GM19324 (cell line): ENCODE measurements around the gene RANBP3.

Source experiments
- ATAC-seq: cut with Tn5 transposase; IDR thresholded peaks from one replicate; pipeline ENCODE4 v1.9.1; 2021; ENCODE audit warnings: mild to moderate bottlenecking, moderate library complexity; ENCODE audit not compliant: unreplicated experiment, low FRiP score

Gene RANBP3

GRCh38 chr19:5953030-5953589, 24.8 kb downstream of the RANBP3 start:
- no peak for ATAC-seq

DNA sequence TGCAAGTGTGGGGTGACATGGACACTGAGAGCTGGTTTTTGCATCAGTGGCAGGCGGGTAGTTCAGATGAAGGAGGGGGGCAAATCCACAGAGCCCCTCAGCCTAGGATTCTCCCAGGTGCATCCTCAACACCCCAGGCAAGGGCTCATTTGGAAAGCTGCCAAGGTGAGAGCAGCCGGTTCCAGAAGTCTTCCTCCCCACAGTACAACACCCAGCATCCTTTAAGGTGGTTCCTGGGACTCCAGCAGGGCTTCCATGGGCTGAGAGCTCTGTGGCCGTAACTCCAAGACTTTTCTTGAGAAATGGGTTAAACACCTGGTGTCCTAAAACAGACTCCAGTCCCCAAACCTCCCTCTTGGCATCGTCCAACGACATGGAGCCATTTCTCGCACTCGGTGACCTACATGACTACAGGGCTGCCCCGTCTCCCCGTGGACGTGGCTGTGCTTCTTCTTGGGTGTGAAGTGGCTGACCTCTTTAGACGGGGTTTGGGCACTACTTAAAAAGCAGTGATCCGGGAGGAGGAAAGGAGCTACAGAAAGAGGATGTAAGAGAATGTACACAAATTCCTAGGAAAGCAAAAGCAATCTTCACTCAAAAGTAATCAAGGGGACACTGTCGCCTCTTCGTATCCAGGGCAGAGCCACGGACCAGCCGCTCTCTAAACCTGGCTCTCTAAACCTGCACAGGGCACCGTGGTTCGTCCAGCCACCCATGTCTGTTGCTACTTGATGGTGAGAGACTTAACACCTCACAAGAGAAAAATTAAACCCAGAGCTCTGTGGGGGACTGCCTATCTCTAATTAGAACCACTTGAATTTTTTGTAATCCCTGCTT, 25.5 kb downstream of the RANBP3 start:
- ATAC-seq, result no peak

DNA sequence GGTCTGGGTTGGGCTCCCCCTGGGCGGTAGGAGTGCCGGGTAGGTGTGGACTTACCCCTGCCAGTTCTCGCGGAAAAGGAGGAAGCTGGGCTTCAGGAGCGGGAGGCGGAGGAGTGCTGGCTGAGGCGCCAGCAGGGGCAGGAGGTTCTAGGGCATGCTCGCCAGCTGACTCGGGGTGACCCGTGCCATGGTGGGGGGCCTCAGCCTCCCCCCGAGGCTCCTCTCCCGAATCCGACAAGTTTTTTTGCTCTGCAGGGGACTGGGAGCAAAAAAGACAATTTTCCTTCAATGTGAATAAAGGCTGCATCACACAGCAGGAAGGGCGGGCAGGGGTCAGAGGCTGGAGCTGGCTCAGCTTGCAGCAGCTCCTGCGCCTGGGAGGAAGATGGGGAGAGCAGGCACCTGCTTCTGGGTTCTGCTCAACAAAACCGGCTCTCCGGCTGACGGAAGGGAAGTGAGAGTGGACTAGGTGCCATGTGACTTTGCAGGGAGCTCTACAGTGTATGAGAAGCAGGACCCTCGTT, 26.5 kb downstream of the RANBP3 start:
- ATAC-seq, result no peak

DNA sequence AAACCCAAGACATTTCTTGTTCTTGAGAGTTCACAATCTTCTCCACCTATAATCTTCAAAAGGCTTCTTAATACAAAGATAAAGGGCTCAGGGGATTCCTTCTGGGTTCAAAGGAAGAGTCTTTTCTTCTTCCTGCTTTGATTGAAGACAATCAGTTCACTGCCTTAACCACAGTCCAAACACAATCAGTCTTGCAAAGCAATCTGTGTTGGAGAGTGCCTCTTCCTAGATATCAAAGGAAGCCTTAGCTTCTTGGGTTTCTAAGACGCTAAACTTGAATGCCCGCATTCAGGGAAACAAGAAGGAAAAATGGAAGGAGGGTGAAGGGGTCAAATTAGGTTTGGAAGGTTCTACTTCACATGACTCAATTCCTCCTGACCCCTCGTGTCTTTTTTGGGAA, 27.2 kb downstream of the RANBP3 start:
- no peak for ATAC-seq

DNA sequence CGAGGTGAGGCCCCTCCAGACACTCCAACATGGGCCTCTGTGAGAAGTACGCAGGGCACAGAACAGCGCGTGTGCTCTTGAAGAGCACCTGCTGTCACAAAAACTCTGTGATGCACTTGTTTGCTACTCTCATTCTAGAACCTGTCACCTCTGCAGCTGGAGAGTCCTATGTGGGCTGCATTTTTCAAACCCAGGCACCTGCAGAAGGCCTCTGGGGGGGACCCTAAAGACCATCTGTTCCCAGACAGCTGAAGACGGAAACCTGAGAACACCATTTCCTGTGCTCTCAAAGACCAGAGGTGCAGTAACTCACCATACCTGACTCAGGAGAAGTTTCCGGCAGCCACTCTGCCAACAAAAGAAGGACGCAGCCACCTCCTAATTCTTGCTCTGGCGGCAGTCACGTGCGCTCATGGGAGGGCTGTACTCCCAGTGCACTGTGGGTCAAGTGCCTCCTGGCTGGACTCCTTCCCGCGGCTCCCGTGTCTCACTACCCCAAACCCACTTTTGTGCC, 28.1 kb downstream of the RANBP3 start:
- no peak for ATAC-seq

GRCh38 chr19:5948752-5949564, 29.0 kb downstream of the RANBP3 start:
- ATAC-seq, result no peak

DNA sequence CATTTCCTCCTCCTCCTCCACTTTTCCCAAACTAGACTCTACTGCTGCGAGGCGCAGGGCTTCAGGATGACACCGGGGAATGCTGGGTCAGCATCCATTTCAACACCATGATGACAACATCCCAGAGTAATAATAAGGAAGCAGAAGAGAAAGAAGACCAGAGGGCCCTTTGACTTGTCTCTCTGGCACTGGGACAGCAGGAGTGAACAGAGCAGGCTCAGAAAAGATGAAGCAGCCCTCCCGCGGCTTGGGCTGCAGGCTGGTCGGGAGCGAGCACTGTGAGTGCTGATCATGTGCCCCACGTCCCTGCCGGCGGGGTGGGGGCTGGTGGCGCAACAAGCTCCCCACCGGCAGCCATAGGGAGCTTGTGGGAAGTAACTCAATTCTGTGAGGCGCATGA, 30.5 kb downstream of the RANBP3 start:
- no peak for ATAC-seq

GRCh38 chr19:5943623-5944022, 34.3 kb downstream of the RANBP3 start:
- no peak for ATAC-seq

DNA sequence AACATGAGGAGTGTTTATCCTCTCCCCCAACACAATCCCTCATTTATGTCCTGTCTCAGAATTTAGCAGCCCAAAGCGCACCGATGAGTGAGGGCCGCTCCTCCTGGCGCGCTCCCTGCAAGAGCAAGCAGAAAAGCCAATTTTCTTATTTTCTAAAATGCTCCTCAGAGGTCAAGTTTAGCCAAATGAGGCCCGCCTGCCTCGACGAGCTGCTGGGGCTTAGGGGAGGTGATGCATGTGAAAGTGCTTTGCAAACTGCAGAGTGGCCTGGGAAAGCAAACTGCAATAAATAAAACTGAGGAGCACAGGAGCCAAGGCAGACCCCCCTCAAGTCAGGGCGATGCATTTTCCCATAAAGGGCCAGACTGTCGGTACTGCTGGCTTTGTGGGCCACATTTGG, 34.9 kb downstream of the RANBP3 start:
- no peak for ATAC-seq

GRCh38 chr19:5941673-5942072, 36.3 kb downstream of the RANBP3 start:
- ATAC-seq, result no peak

- ATAC-seq, result no peak
Observed at GRCh38 chr19:5940260-5941208, 37.4 kb downstream of the RANBP3 start.

GRCh38 chr19:5937550-5937949, 40.4 kb downstream of the RANBP3 start:
- ATAC-seq, result no peak

DNA sequence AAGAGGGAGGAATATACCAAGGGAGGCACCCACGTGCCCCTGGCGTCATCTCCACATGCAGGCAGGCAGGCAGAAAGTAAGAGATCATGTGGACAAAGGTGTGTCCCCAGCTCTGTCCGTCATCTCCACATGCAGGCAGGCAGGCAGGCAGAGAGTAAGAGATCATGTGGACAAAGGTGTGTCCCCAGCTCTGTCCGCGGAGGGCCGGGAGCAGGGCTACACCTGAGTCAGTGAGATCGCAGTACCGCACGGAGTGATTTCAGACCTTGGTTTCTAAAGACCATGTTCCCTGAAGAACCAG, 41.7 kb downstream of the RANBP3 start:
- no peak for ATAC-seq

DNA sequence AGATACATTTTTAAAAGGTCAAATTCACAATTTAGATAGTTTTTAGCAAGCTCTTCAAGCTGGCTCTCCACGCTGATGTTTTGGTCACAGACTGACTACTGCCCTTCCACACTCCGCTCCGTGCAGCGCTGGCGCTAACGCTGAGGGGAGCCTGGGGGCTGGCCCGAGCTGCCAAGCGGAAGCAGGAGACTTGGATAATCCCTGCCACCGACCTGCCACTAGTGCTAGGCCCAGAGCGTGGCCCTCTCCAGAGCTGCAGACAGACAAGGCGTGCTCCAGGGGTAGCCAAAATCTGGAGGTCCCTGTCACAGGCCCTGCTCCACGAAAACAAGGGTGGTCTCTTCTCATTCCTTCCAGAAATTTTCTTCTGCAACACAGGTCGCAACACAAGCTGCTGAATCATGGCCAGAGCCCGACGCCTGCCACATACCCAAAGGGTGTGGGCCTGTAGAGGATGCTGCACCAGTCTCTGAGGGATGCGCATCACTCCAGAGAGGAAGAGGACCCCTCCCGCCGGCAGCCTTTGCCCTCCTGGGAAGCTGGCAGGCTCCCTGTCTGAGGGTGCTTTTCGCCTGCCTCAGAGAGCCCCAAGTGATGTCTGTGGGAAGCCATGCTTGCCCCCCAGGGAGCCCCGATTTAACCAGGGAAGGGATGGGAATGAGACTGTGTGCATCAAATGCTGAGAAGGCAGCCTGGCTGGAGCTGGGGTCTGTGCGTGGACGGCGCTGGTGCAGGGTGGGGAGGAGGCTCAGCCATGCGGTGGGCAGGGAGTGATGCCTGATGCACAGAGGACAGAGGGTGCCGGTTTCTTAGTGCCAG, 42.3 kb downstream of the RANBP3 start:
- no peak for ATAC-seq

- no peak for ATAC-seq
Observed at GRCh38 chr19:5934774-5935472, 43.0 kb downstream of the RANBP3 start.

GRCh38 chr19:5934069-5934401, 43.9 kb downstream of the RANBP3 start:
- ATAC-seq, result no peak

GRCh38 chr19:5933391-5934068, 44.4 kb downstream of the RANBP3 start:
- no peak for ATAC-seq

GRCh38 chr19:5932609-5933262, 45.2 kb downstream of the RANBP3 start:
- no peak for ATAC-seq
